ENCODE measurements around the gene HAL. TPM values are rescaled to one million over a fixed set of nuclear protein-coding genes. Genes with fewer than 3 reads are reported as not detected.

The HAL gene
- total and polyA plus RNA-seq, 2 of the 8 experiments (the other 6 are each of a cell fraction or from before 2014, with no cell fraction given): 0.12 to 0.17 TPM

GRCh38 chr12:96041181-96041580 is 45.0 kb upstream of the HAL start (continued):
- TF ChIP-seq RBBP5 (IDR thresholded peaks at IDR 0.05; ENCODE audit: borderline replicate concordance, low read depth, low read length) (no peak), BRCA1 (IDR thresholded peaks at IDR 0.05; ENCODE audit: low read depth, low read length) (no peak), FOSL1 (IDR thresholded peaks at IDR 0.05; ENCODE audit: insufficient read depth, low read depth, low read length) (no peak), RNF2 (IDR thresholded peaks at IDR 0.05; ENCODE audit: borderline replicate concordance, low read depth, low read length, missing control alignments, poor library complexity, severe bottlenecking) (no peak), SAP30 (IDR thresholded peaks at IDR 0.05; ENCODE audit: insufficient read depth, insufficient replicate concordance, low read length) (no peak), JUND (IDR thresholded peaks at IDR 0.05; ENCODE audit: low read length) (no peak), POLR2A (IDR thresholded peaks at IDR 0.05; ENCODE audit: control extremely low read depth in 1 of 2, low read depth in 2 of 2, low read length in 2 of 2) (no peak)
